ENCODE data around the gene MMP15.

- TF ChIP-seq POLR2A (IDR thresholded peaks at IDR 0.05; ENCODE audit: low read depth, low read length) = no peak
- TF ChIP-seq CTCF (conservative IDR thresholded peaks at IDR 0.05; ENCODE audit: low read depth, low read length) = no peak
- no peak for TF ChIP-seq RAD21 (IDR thresholded peaks at IDR 0.05; ENCODE audit: low read length)
- no peak for TF ChIP-seq SMC3 (IDR thresholded peaks at IDR 0.05; ENCODE audit: low read depth, low read length)
- TF ChIP-seq RFX5 (IDR thresholded peaks at IDR 0.05; ENCODE audit: low read depth, low read length) = no peak
- no peak for TF ChIP-seq BHLHE40 (IDR thresholded peaks at IDR 0.05; ENCODE audit: low read depth, low read length)
- no peak for TF ChIP-seq USF2 (IDR thresholded peaks at IDR 0.05; ENCODE audit: low read depth, low read length)
- TF ChIP-seq CEBPB (IDR thresholded peaks at IDR 0.05; ENCODE audit: low read depth, low read length) = no peak
- TF ChIP-seq ELK1 (IDR thresholded peaks at IDR 0.05; ENCODE audit: borderline replicate concordance, low read depth, low read length) = no peak
- no peak for TF ChIP-seq RCOR1 (IDR thresholded peaks at IDR 0.05; ENCODE audit: insufficient replicate concordance, low read length)
- TF ChIP-seq MXI1 (IDR thresholded peaks at IDR 0.05; ENCODE audit: borderline replicate concordance, low read depth, low read length) = no peak
- TF ChIP-seq CHD1 (IDR thresholded peaks at IDR 0.05; ENCODE audit: low read depth, low read length) = no peak
These were observed 23.1 kb upstream of the MMP15 start for GRCh38 chr16:58002416-58002800.

Data from IMR-90 (cell line).